K562 (cell line): ENCODE measurements around the gene IGSF21. TPM values are rescaled to one million over a fixed set of nuclear protein-coding genes. Genes with fewer than 3 reads are reported as not detected.

ENCODE experiments used
- ATAC-seq: fragments of 200-7000 bp; cut with Tn5 transposase; 3 replicates; pipeline ENCODE4 v1.9.1; 2020; ENCODE audit warnings: moderate library complexity
- BruUV-seq: library from RNA; stranded (reverse); fragments of 400-500 nt; replicated peaks from 2 replicates; lab custom pipeline; 2021; lab: Mats Ljungman, UMichigan
- CTCF ChIA-PET: fragments of 300-600 bp; formaldehyde crosslinking; extraction: SDS; loops from one replicate; lab custom pipeline; 2021; ENCODE audit warnings: low intra/inter-chr PET ratio; lab: Yijun Ruan, JAX
- POLR2A ChIA-PET: fragments of 300-600, 350-650 bp; sonication (Branson Sonifier 250); formaldehyde crosslinking; extraction: SDS; loops from one replicate; lab custom pipeline; 2021; ENCODE audit warnings: antibody characterized with exemption, inconsistent platforms; lab: Yijun Ruan, JAX
- DNase-seq, 4 experiments: peaks; one replicate each; pipeline versions ENCODE4 v3.0.0 to v3.0.0-alpha.2; 2011 to 2018; ENCODE audit warnings: low spot score in 3 of 4, mixed read lengths in 3 of 4; ENCODE audit errors: extremely low read depth in 1 of 4
- FAIRE-seq: peaks from 2 replicates; lab custom pipeline; 2011; peaks lifted over from hg19 to GRCh38; lab: Jason Lieb, UNC
- H2AFZ ChIP-seq: 2 replicates; pipeline ENCODE4 v1.6.0; 2011; ENCODE audit warnings: low read depth, low read length, control low read depth, inconsistent platforms
- H3K27ac ChIP-seq: fragments of 200-600 bp; 3 replicates; pipeline ENCODE4 v1.8.0; 2011; ENCODE audit warnings: low read depth, mild to moderate bottlenecking, control low read depth, inconsistent platforms, low read length, moderate library complexity, mixed read lengths; ENCODE audit errors: extremely low read depth
- H3K27me3 ChIP-seq, 2 experiments: fragments of 300-600 bp in 1 of 2; 2 replicates in 1 of 2; 3 replicates in 1 of 2; pipeline versions ENCODE4 v1.6.0 to v1.8.0; 2011; ENCODE audit warnings: inconsistent platforms in 2 of 2, low read length in 2 of 2, mild to moderate bottlenecking in 1 of 2, mixed read lengths in 1 of 2, moderate library complexity in 1 of 2; ENCODE audit not compliant: control insufficient read depth in 2 of 2, insufficient read depth in 2 of 2
- H3K36me3 ChIP-seq: fragments of 300-600 bp; 3 replicates; pipeline ENCODE4 v1.8.0; 2011; ENCODE audit warnings: mild to moderate bottlenecking, low read length, inconsistent platforms; ENCODE audit not compliant: control insufficient read depth, insufficient read depth
- H3K4me1 ChIP-seq, 2 experiments: fragments of 200-600 bp in 1 of 2; replicated peaks in 1 of 2; 2 replicates in 1 of 2; 3 replicates in 1 of 2; pipeline versions ENCODE4 v1.5.1 to v1.8.0; 2011; ENCODE audit warnings: inconsistent platforms in 2 of 2, low read length in 2 of 2, mild to moderate bottlenecking in 1 of 2, mixed read lengths in 1 of 2, moderate library complexity in 1 of 2; ENCODE audit not compliant: control insufficient read depth in 2 of 2, insufficient read depth in 2 of 2
- H3K4me2 ChIP-seq: 2 replicates; pipeline ENCODE4 v1.6.1; 2011; ENCODE audit warnings: low read length, control low read depth, inconsistent platforms, mixed read lengths; ENCODE audit not compliant: insufficient read depth
- H3K4me3 ChIP-seq: fragments of 200-600 bp; sonication (generic), shearing (Covaris generic); 2 replicates; pipeline ENCODE4 v1.5.1; 2016; ENCODE audit warnings: control low read depth, inconsistent platforms
- H3K79me2 ChIP-seq: fragments of 200-600 bp; 3 replicates; pipeline ENCODE4 v1.8.0; 2011; ENCODE audit warnings: low read length, inconsistent platforms; ENCODE audit not compliant: control insufficient read depth, insufficient read depth
- H3K9ac ChIP-seq, 2 experiments: 2 replicates each; pipeline versions ENCODE4 v1.6.0 to v1.6.1; 2011; ENCODE audit warnings: low read depth in 2 of 2, low read length in 2 of 2, control low read depth in 1 of 2, inconsistent platforms in 1 of 2, mild to moderate bottlenecking in 1 of 2, mixed read lengths in 1 of 2; ENCODE audit not compliant: insufficient read depth in 1 of 2
- H3K9me1 ChIP-seq: one replicate; pipeline ENCODE4 v1.6.0; 2011; ENCODE audit warnings: inconsistent platforms, mild to moderate bottlenecking, low read length, moderate library complexity; ENCODE audit not compliant: control insufficient read depth, insufficient read depth
- H3K9me3 ChIP-seq: replicated peaks from 2 replicates; pipeline ENCODE4 v1.5.1; 2011; ENCODE audit warnings: low read depth, low read length, inconsistent platforms; ENCODE audit not compliant: control insufficient read depth, insufficient read depth
- H4K20me1 ChIP-seq: replicated peaks from 2 replicates; pipeline ENCODE4 v1.6.1; 2011; ENCODE audit warnings: low read length, inconsistent platforms, mixed read lengths; ENCODE audit not compliant: control insufficient read depth, insufficient read depth
- CBX5 ChIP-seq: IDR thresholded peaks from 2 replicates; pipeline ENCODE4 v1.6.1; 2014; ENCODE audit warnings: low read depth, borderline replicate concordance
- DMBX1 ChIP-seq: fragments of 250-450 bp; sonication (Bioruptor Pico); IDR thresholded peaks from 2 replicates; pipeline ENCODE4 v1.8.0; 2022; ENCODE audit warnings: inconsistent platforms, mild to moderate bottlenecking, moderate library complexity, borderline replicate concordance
- HDAC1 ChIP-seq, 2 experiments: fragments of 450-650 bp; IDR thresholded peaks; 2 replicates each; pipeline ENCODE4 v1.6.1; 2016 to 2017; ENCODE audit warnings: inconsistent platforms in 1 of 2, mild to moderate bottlenecking in 1 of 2, moderate library complexity in 1 of 2
- HNRNPH1 ChIP-seq: fragments of 200-400 bp; formaldehyde crosslinking; optimal IDR thresholded peaks from 2 replicates; pipeline ENCODE3; 2017; ENCODE audit warnings: low read depth, mild to moderate bottlenecking, low read length, moderate library complexity
- IRF2 ChIP-seq: sonication (generic); formaldehyde crosslinking; IDR thresholded peaks from 2 replicates; pipeline ENCODE4 v1.8.1; 2022; ENCODE audit warnings: mild to moderate bottlenecking, missing genetic modification reagents
- MCM2 ChIP-seq: fragments of 450-650 bp; IDR thresholded peaks from 2 replicates; pipeline ENCODE4 v1.6.1; 2017; ENCODE audit warnings: low read depth, mild to moderate bottlenecking
- NFIC ChIP-seq: fragments of 450-650 bp; IDR thresholded peaks from 2 replicates; pipeline ENCODE4 v1.6.1; 2017; ENCODE audit warnings: mild to moderate bottlenecking, inconsistent platforms
- NFIX ChIP-seq: fragments of 250-450 bp; sonication (Bioruptor Pico); IDR thresholded peaks from 2 replicates; pipeline ENCODE4 v1.4.0; 2020; ENCODE audit warnings: low read depth, mild to moderate bottlenecking, moderate library complexity
- SREBF2 ChIP-seq: sonication (generic); formaldehyde crosslinking; IDR thresholded peaks from 2 replicates; pipeline ENCODE4 v1.4.0; 2020; ENCODE audit warnings: mild to moderate bottlenecking, missing genetic modification reagents
- WHSC1 ChIP-seq: IDR thresholded peaks from one replicate; pipeline ENCODE4 v1.6.1; 2012; ENCODE audit warnings: low read length, control low read depth, inconsistent platforms
- WGBS: fragments of 100-300 bp; shearing (Covaris generic); methylation state at CpG from one replicate; pipeline ENCODE4 v1.1.6; 2016; ENCODE audit warnings: low coverage, mixed read lengths; ENCODE audit not compliant: insufficient coverage; ENCODE audit errors: missing lambda C conversion rate; 5-methylcytosine and 5-hydroxymethylcytosine counted together
- in situ Hi-C: fragments of 300-500 bp; cut with MboI; formaldehyde crosslinking; loops from 4 replicates; pipeline ENCODE4 v1.15.0; 2018; ENCODE audit warnings: inconsistent platforms, mixed read lengths
- intact Hi-C: fragments of 100-400 bp; cut with micrococcal nuclease; formaldehyde crosslinking; loops from 2 replicates; pipeline ENCODE4 v1.14.2; 2022
- polyA plus RNA-seq, 8 experiments: library from polyadenylated mRNA; depleted of rRNA in 4 of 8; stranded (reverse) in 5 of 8; unstranded in 3 of 8; fragments of >200 nt; fragmentation: Nextera tagmentation in 2 of 8; fragmentation: Illumina TruSeq in 1 of 8; extraction: Ambion mirVana in 2 of 8; extraction: Trizol in 1 of 8; gene quantifications; 2 replicates each; pipeline versions ENCODE4 v1.2.1 to v1.2.3, GENCODE V29; 2011 to 2014; ENCODE audit warnings: inconsistent platforms in 1 of 8, missing spikeins in 1 of 8
- total RNA-seq, 7 experiments: library from RNA; depleted of rRNA in 6 of 7; stranded (reverse); fragments of >200 nt in 6 of 7; fragmentation: Illumina TruSeq in 2 of 7; extraction: Trizol in 2 of 7; gene quantifications; 2 replicates each; pipeline versions ENCODE4 v1.2.1 to v1.2.3, GENCODE V29; 2011 to 2021; ENCODE audit warnings: low replicate concordance in 1 of 7
- TF ChIP-seq, protein P1 (sequence below): IDR thresholded peaks from 2 replicates; pipeline ENCODE4 v1.6.1; 2011; ENCODE audit not compliant: insufficient read length; ENCODE audit errors: extremely low read depth
- TF ChIP-seq, protein P2 (sequence below), 2 experiments: IDR thresholded peaks; 2 replicates each; pipeline ENCODE4 v1.6.1; 2011; ENCODE audit warnings: borderline replicate concordance in 1 of 2, control low read depth in 1 of 2, low read depth in 1 of 2, low read length in 1 of 2, mild to moderate bottlenecking in 1 of 2, mixed read lengths in 1 of 2, moderate library complexity in 1 of 2; ENCODE audit not compliant: insufficient read depth in 1 of 2, insufficient read length in 1 of 2, poor library complexity in 1 of 2, severe bottlenecking in 1 of 2; ENCODE audit errors: extremely low read depth in 1 of 2
- TF ChIP-seq, protein P3 (sequence below): IDR thresholded peaks from 2 replicates; pipeline ENCODE4 v1.6.1; 2014; ENCODE audit warnings: antibody characterized with exemption

Gene IGSF21
- total and polyA plus RNA-seq, 9 of the 15 experiments (the other 6 are each of a cell fraction or from before 2014, with no cell fraction given) = not detected

DNA sequence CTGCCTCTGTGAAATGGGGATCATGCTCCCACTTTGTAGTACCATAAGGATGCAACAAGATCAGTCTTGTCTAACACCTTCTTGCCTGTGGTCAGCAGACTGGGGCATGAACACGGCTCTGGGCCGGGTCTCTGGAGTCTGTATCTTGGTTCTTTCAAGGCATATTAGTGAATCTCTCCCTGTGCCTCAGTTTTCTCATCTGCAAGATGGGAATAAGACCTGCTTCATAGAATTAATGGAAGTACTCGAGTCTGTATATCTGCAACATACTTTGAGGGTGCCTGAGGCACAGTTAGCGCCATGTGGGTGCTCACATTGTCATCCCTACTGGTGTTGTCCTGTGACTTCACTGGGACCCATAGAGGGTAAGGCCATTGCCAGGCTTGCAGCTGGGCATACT, 84.6 kb downstream of the IGSF21 start:
- BruUV-seq = no TSS peak
- DNase-seq (no peak), FAIRE-seq (no peak), ATAC-seq (no peak)
- Histone ChIP-seq H3K36me3 (no peaks in the 10 kb centered on the region), H3K27me3 (peaks cover 3 to 33% of the 10 kb centered on the region in 2 experiments; a peak in 4 of 5 replicates), H3K9me3 (no peaks in the 10 kb centered on the region), H3K9me1 (peaks cover 4% of the 10 kb centered on the region), H3K27ac (no peak overlapping the region), H3K4me2 (no peak overlapping the region), H4K20me1 (no peaks in the 10 kb centered on the region; the same call in 1 of the 2 replicates), H3K4me3 (no peak overlapping the region), H3K4me1 (peaks cover 0 to 3% of the 10 kb centered on the region in 2 experiments; a peak in 1 of 5 replicates), H3K79me2 (no peaks in the 10 kb centered on the region), H2AFZ (no peak overlapping the region), H3K9ac (no peak overlapping the region)
- intact Hi-C loops = no loop called here
- CTCF ChIA-PET = no interaction called here
- in situ Hi-C loops = no loop called here
- POLR2A ChIA-PET = interaction anchor here (0.7 kb wide), 1 partner anchor 499 kb away, joined by 3 read pairs; no protein-coding TSS in a partner anchor
- TF ChIP-seq NFIX (CRISPR knock-in tag) = no peak
- WGBS = 3% methylated on average over 4 of the region's 4 CpGs

DNA sequence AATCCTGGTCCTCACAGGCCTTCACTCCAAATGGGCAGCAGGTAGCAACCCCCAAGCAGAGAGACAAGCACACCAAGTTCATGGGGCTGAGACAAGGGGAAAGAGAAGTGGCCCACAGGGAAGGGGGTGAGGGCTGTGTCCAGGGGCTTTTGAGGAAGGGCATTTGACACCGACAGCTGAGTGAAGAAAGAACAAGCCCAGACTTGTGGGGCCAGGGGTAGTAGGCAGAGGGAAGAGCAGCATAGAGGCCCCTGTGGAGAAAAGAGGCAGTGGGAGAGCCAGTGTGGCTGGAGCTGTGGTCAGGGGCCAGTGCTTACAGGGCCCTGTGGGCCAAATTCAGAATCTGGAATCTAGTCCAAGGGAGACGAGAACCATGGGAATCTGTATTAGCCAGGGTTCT, 85.4 kb downstream of the IGSF21 start:
- H3K9ac ChIP-seq = no peak overlapping the region
- no peaks in the 10 kb centered on the region for H3K36me3 ChIP-seq
- no peak overlapping the region for H2AFZ ChIP-seq
- peaks cover 4% of the 10 kb centered on the region for H3K9me1 ChIP-seq
- ChIA-PET POLR2A (interaction anchor here (0.7 kb wide), 1 partner anchor 500 kb away, joined by 3 read pairs; no protein-coding TSS in a partner anchor), CTCF (no interaction called here)
- BruUV-seq = no TSS peak
- no peaks in the 10 kb centered on the region for H3K79me2 ChIP-seq
- ATAC-seq (no peak), DNase-seq (no peak), FAIRE-seq (no peak)
- no peak overlapping the region for H3K27ac ChIP-seq
- WGBS = 0% methylated on average over 2 of the region's 2 CpGs
- H4K20me1 ChIP-seq = no peaks in the 10 kb centered on the region; the same call in 1 of the 2 replicates
- H3K4me2 ChIP-seq = no peak overlapping the region
- intact Hi-C loops (no loop called here), in situ Hi-C loops (no loop called here)
- H3K9me3 ChIP-seq = no peaks in the 10 kb centered on the region
- peaks cover 0 to 3% of the 10 kb centered on the region in 2 experiments; a peak in 1 of 5 replicates for H3K4me1 ChIP-seq
- peaks cover 4 to 38% of the 10 kb centered on the region in 2 experiments for H3K27me3 ChIP-seq
- no peak overlapping the region for H3K4me3 ChIP-seq
- TF ChIP-seq IRF2 (no peak), CBX5 (no peak), HDAC1 (IDR thresholded peaks at IDR 0.05) (no peak), WHSC1 (no peak), MCM2 (no peak), NFIC (no peak), SREBF2 (CRISPR knock-in tag) (no peak), DMBX1 (CRISPR knock-in tag) (no peak), HNRNPH1 (no peak)
- TF ChIP-seq, protein P1, sequence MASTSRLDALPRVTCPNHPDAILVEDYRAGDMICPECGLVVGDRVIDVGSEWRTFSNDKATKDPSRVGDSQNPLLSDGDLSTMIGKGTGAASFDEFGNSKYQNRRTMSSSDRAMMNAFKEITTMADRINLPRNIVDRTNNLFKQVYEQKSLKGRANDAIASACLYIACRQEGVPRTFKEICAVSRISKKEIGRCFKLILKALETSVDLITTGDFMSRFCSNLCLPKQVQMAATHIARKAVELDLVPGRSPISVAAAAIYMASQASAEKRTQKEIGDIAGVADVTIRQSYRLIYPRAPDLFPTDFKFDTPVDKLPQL = no peak
- TF ChIP-seq, protein P2, sequence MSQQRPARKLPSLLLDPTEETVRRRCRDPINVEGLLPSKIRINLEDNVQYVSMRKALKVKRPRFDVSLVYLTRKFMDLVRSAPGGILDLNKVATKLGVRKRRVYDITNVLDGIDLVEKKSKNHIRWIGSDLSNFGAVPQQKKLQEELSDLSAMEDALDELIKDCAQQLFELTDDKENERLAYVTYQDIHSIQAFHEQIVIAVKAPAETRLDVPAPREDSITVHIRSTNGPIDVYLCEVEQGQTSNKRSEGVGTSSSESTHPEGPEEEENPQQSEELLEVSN (IDR thresholded peaks at IDR 0.05; ENCODE audit: borderline replicate concordance in 1 of 2, extremely low read depth in 1 of 2, insufficient read depth in 1 of 2, insufficient read length in 1 of 2, low read depth in 1 of 2, low read length in 1 of 2, poor library complexity in 1 of 2, severe bottlenecking in 1 of 2) = no peak
- TF ChIP-seq, protein P3, sequence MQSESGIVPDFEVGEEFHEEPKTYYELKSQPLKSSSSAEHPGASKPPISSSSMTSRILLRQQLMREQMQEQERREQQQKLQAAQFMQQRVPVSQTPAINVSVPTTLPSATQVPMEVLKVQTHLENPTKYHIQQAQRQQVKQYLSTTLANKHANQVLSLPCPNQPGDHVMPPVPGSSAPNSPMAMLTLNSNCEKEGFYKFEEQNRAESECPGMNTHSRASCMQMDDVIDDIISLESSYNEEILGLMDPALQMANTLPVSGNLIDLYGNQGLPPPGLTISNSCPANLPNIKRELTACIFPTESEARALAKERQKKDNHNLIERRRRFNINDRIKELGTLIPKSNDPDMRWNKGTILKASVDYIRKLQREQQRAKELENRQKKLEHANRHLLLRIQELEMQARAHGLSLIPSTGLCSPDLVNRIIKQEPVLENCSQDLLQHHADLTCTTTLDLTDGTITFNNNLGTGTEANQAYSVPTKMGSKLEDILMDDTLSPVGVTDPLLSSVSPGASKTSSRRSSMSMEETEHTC = no peak
